Hindlimb muscle (tissue), 1 donor: ENCODE data around the gene WDR41. TPM values are rescaled to one million over a fixed set of nuclear protein-coding genes. Genes with fewer than 3 reads are reported as not detected.

Source experiments
- DNase-seq: peaks from one replicate; pipeline ENCODE4 v3.0.0-alpha.2; 2013
- polyA plus RNA-seq: library from polyadenylated mRNA; unstranded; fragments of 120-200 nt; gene quantifications from one replicate; pipeline ENCODE4 v1.2.1, GENCODE V29; 2013; ENCODE audit not compliant: insufficient read length

Gene WDR41
- polyA plus RNA-seq, 1 donor = 37.0 TPM

DNA sequence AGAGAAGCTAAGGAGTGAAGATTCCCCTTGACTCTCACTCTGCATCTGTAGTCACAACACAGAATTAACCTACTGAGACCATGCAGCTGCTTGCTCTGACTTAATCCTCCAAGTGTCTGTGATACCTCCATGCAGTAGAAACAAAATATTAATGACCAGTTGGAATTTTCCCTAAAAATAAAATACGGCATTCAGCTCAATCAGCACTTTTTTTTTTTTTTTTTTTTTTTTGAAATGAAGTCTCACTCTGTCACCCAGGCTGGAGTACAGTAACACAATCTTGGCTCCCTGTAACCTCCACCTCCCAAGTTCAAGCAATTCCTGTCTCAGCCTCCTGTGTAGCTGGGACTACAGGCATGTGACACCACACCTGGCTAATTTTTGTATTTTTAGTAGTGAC is 48.4 kb downstream of the WDR41 start:
- DNase-seq = no peak

DNA sequence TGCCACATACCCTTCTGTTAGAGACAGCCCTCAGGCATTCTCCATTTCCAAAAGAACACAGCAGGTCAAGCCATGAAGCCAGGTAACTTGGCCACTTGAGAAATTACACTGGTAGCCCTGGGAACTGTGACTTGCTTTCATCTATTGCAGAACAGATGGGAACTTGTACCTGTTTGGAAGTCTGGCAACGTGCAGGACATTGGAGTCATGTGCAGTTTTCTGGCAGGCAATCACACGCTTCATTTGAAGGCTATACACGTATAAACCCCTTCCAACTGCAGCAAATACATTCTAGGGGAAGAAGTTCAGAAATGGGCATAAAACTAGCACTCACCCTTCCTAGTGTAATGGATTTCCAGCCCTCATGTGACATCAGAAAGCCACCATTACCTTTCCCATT is 54.0 kb downstream of the WDR41 start:
- no peak for DNase-seq

DNA sequence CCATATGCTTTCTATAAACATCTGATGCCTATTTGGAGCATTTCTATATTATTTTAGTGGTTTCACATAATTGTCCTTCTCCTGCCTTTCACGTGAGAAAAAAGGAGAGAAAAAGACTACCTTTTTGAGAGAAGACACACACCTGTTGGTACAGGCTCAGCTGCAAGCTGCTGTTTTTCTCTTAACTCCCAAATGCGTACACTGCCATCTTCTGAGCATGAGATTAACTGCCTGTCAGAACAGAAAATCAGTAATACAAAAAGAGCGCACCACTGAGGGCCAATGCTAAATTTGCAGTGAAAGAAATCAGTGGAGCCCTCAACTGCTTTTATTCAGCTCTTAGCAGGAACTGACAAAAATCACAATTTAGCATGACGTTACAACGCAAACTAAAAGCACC is 54.9 kb downstream of the WDR41 start:
- DNase-seq = no peak

DNA sequence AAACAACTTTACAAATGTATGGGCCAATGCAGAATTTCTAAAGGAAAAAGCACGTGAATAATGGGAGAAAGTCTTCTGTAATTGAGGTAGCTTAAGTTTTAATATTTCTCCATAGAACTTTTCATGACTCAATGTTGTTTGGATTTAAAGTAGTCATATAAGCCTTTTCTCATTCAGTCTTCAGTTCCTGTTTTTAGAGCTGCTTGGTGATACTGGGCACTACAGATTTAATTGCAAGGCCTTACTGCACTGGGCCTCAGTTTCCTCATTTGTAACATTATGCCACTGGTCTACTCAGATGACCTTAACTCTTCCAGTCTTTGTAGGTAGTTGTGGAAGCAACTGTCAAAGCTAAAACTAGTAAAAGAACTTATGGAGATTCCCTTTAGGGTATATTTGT is 60.4 kb downstream of the WDR41 start:
- DNase-seq = no peak

DNA sequence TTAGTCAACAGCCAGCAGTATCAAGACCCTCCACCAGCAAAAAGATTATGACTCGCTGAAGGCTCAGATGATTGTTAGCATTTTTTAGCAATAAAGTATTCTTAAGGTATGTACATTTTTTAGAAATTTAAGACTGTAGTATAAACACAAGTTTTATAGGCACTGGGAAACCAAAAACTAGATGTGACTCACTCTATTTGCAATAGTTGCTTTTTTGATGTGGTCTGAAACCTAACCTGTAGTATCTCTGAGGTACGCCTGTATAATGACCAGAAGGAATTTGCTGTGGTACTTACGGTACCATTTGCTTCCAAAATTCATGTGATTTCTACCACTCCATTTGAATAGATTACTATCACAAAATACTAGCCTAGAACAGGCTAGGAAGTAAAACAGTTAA is 60.8 kb downstream of the WDR41 start:
- DNase-seq = no peak

DNA sequence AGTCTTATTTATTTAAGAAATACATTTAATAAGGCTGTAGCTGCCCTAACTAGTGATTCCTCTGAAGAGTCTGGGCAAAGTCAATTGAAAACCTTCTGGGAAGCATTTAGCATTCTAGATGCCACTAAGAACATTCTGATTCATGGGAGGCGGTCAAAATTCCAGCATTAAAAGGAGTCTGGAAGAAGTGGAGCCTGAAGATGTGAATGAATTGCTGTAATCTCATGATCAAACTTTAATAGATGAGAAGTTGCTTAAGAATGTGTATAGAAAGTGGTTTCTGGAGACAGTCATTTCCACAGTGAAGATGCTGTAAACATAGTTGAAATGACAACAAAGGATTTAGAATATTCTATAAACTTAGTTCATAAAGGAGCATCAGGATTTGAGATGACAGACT is 61.4 kb downstream of the WDR41 start:
- DNase-seq = no peak

DNA sequence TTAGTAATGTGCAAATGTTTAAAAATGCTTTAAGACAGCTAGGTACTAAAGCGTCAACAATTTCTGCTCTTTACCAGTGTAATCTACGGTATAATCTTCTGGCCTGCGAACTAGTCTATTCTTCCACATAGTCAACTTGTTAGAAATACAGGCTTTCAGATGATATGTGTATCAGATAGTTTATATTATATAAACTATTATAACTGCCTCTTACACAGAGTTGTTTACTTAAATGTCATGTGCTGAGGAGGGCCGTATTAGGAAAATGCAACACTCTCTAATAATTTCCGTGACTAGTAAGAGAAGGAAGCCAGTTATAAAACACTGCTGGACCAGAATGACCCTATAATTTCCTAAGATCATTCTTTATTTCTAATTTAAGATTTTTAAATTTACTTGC is 63.6 kb downstream of the WDR41 start:
- no peak for DNase-seq

DNA sequence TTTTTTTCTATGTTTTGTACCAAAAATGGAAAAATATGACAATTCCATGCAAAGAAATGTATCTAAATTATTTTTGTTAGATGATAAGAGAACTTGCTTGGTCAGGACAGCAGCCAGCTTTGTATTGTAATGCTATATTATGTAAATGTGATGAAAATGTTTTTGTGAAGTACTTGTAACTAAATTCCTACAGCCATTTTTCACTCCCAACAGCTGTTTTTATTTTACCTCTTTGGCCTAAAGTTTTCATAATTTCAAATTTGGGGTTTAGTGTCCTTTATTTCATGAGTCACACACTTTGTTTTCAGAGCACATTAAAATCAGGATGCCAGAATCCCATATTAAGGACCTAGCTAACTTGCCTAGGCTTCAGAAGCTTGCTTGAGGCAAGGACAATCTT is 64.1 kb downstream of the WDR41 start:
- DNase-seq = no peak

DNA sequence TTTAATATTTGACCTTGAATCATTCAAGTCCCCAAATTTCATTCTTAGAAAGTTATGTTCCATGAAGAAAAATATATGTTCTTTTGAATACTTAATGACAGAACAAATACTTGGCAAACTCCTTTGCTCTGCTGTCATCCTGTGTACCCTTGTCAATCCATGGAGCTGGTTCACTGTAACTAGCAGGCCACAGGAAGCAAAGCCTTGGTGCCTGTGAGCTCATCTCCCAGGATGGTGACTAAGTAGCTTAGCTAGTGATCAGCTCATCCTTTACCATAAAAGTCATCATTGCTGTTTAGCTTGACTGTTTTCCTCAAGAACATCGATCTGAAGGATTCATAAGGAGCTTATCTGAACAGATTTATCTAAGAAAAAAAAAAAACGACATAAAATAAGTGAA is 65.4 kb downstream of the WDR41 start:
- no peak for DNase-seq

DNA sequence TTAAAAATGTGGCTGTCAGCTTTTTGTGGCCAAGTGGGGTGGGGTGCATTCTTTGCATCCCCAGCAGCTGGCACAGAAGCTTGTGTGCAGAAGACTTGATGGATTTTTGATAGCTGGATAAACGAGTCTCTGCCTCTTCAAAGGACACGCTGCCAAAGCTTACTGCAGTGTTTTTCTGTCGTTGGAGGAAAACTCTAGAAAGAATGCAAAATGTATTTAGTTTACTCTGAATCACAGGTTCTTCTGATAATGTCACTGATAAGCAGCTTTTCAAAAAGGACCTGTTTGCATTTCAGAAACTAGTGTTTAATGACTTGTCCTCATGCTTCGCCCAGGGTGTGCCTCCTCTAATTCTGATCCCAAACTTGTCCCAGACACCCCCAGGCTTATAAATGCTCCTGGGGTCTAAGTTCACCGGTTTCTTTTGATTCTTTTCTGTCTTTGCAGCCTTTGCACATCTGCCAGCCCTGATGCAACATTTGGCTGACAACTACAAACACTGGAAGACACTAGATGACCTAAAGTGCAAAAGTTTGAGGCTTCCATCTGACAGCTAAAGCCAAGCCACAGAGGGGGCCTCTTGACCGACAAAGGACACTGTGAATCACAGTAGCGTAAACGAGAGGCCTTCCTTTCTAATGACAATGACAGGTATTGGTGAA is 66.0 kb downstream of the WDR41 start:
- DNase-seq = no peak

DNA sequence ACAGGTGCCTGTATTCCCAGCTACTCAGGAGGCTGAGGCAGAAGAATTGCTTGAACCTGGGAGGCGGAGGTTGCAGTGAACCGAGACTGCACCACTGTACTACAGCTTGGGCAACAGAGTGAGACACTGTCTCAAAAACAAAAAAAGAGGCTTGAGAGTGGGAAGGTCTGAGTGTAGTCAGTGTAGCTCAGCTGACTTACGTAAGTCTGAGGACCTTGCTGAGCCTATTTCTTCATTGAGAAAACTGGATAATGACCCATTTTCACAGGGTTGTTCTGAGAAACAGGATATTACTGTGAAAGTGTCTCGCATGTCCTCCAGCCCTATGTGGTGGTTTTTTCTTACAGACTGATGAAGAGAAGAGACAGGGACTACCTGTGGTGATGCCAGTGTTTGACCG is 66.7 kb downstream of the WDR41 start:
- no peak for DNase-seq

DNA sequence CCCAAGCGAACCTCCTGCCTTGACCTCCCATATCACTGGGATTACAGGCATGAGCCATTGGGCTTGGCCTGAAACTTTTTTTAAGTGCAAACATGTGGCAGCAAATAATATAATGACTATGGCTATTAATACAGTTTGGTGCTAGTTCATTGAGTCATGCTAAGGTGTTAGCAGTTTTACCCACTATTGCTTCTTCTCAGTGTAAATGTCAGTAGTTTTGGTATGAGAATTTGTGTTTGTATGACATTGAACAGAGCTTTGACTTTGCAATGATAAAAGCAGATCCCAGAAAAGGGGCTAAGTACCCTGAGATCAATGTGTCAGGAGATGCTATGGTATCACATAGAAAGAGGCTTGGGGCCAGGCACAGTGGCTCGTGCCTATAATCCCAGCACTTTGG is 67.2 kb downstream of the WDR41 start:
- DNase-seq = no peak

DNA sequence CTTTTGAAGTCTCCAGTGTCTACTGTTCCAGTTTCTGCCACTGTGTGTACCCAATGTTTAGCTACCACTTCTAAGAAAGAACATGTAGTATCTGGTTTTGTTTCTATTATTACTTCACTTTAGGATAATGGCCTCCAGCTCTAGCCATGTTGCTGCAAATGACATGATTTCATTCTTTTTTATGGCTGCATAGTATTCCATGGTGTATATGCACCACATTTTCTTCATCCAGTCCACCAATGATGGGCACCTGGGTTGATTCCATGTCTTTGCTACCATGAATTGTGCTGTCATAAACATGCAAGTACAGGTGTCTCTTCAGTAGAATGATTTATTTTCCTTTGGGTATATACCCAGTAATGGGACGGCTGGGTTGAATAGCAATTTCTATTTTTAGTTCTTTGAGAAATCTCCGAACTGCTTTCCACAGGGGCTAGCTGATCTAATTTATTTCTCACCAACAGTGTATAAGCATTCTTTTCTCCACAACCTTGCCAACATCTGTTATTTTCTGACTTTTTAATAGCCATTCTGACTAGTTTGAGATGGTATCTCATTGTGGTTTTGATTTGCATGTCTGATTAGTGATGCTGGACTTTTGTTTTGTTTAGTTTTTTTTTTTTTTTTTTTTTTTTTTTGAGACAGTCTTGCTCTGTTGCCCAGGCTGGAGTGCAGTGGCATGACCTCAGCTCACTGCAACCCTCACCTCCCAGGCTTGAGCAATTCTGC is 68.9 kb downstream of the WDR41 start:
- DNase-seq = no peak

DNA sequence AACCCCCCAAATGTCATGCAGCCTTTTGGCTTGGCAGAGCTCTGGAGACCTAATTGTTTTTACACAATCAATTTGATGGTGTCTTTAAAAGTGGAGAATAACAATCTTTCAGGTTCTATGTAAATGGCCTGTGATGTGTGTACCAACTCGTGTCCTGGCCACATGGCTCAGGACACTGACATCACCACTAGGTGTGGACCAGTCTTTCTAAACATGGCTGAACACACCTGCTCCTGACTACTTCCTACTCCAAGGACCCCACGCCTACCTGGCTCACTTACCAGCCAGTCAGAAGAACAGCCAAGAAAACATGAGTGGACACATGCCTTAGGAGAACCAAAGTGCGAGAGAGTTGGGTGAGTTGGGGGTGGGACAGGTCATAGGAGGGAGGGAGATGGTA is 71.2 kb downstream of the WDR41 start:
- no peak for DNase-seq

DNA sequence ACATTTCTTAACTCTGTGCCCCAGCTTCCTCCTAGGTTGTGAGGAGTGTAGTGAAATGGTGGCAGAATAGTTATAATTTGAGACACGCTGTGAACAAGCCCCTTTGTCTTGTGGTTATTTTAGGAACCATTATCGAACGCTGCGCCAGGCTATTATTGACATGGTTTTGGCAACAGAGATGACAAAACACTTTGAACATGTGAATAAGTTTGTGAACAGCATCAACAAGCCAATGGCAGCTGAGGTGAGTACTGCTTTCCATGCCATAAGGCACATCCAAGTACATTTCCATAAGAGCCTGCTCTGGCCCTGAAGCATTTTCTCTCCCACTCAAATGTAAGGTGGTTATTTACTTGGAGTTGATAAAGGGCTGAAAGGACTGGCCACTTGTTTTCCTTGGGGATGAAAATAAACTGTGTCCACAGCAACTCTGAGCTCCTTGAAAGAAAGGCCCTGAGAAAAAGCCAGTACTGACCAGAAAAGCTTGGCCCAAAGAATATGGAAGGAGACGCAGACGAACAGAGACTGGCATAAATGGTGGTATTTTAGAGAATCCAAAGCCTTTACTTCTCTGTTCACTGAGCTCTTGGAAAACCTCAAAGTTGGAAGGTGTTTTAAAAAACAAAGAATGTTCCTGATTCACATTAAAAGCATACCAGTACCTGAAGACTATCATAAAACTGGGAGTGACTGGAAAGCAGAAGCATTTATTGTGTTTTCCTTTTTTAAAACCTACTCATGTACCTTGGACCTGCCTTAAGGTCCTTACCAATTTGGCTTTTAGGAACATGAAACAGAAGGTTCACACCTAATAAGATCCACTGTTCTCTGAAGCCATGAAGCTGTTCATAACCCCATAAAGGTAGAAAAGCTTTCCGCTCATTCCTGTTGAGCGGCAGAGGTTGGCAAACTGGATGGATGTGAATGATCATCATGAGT is 72.2 kb downstream of the WDR41 start:
- DNase-seq = no peak

DNA sequence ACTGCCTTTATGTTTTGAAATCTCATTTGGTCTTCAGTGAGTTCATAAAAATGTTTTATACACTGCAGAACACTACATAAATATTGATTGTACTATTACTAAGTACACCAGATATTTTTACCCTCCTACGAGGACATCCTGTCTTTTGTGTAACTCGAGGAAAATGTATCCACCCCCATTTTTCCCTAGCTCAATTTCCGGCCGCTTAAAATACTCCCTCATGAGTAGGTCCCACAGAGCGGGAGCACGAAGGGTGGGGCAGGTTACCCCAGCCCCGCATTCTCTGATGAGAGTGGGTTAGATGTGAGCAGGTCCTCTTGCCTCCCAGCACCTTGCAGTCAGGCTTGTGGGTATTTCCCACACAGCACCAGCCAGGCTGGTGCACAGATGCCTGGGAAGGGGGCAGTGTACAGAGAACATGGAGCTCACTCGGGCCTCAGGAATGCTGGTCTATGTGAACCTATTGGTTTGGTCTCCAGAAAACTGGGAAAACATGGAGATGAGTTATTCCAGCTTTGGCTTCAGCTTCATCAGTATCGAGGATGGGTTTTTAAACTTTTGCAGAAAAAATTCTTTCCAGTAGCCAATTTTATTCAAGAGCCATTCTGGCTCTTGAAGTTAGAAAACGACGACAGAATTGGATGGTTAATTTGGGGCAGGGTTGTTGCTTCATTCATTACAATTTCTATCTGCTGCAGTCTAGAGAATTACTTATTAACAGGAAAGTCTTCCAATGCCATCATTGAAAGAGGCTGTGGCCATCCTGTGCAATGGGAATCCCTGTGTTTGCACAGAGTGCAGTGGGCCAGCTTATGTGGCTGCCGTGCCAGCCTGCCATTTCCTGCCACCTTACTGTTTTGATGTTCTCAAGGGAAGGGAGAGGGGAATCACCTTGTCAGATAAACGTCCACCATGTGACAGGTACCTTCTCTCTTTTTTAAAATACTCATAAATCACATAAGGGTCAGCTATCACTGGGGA is 73.2 kb downstream of the WDR41 start:
- DNase-seq = no peak

DNA sequence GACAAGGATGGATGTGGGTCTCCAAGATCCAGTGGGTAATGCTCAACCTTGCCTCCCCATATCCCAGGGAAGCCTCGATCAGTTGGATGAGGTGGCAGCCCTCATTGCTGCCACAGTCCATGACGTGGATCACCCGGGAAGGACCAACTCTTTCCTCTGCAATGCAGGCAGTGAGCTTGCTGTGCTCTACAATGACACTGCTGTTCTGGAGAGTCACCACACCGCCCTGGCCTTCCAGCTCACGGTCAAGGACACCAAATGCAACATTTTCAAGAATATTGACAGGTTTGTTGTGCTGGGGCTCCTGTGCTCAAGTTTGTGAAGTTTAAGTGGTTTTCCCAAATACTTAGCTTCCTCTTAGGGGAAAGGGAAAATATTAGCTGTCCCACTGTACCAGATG is 74.0 kb downstream of the WDR41 start:
- no peak for DNase-seq

DNA sequence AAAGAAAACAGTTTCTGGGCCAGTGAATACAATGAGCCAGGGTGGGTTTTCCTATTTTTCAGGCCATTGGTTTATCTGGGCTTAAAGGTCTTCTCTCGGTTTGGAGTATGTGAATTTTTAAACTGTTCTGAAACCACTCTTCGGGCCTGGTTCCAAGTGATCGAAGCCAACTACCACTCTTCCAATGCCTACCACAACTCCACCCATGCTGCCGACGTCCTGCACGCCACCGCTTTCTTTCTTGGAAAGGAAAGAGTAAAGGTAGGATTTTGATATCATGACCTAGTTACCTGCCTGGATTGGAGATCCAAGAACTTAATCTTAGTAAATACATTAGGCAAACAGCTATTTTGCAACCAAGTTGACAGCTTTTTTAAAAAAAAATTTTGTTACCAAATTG is 79.1 kb downstream of the WDR41 start:
- DNase-seq = no peak

DNA sequence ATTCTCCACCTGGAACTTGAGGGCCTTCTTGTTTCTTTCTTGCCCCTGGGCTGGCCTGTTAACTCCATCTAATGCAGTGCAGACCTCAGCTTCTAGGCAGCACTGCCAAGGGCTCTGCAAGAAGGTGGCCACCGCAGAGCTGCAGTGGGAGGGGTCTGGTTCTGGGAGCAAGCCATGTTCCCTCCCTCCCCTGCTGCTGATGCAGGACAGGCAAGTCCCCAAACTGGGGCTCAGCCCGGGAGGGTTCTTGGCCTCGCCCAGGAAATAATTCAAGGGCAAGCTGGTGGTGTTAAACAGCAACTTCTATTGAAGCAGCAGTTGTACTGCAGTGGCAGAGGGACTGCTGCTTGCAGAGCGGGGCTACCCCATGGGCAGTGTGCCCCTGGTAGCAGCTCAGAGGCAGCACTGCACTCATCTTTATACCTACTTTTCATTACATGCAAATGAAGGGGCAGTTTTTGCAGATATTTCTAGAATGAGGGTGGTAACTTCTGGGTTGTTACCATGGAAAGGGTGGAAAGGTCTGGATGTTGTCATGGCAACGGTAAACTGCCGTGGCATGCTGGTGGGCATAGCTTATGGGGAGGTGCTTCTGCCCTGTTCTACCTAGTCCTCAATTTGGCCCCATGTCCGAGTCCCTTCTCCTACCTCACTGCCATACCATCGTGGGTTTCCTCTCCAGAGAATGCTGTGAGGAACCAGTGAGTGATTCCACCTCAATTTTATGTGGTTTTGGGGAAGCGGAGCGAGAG is 82.1 kb downstream of the WDR41 start:
- no peak for DNase-seq

DNA sequence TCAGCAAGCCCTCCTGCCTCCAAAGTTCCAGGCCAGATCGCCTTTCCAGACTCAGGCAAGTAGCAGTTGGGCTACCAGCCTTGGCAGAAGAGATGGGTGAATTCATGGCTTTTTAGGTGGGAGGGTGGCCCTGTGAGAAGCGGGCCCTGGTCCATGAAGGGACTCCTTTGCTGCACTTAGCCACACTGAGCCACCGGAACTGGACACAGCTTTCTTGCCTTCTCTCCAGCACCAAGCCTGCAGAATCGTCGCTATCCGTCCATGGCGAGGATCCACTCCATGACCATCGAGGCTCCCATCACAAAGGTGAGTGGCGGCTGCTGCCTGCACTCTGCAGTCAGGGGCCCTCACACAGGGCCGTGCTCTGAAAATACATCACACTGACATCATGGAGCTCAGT is 85.0 kb downstream of the WDR41 start:
- DNase-seq = no peak

DNA sequence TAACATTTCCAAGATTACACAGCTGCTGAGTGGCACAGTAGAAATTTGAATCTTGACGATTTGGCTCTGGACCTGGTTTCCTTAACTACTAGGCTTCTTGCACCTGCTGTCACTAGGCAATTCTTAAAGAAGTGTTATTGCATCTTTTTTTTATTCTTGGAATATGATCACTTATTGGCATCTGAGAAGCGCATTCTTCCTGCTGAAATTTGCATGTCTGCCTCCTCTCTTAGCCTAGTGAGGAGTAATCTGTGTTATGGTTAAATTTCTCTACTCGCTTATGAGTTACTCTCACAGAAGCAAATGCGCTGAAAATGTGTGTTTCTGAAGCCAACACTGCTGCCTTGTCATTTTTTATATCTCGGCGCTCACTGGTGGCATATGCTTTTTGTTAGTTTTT is 89.3 kb downstream of the WDR41 start:
- DNase-seq = no peak

DNA sequence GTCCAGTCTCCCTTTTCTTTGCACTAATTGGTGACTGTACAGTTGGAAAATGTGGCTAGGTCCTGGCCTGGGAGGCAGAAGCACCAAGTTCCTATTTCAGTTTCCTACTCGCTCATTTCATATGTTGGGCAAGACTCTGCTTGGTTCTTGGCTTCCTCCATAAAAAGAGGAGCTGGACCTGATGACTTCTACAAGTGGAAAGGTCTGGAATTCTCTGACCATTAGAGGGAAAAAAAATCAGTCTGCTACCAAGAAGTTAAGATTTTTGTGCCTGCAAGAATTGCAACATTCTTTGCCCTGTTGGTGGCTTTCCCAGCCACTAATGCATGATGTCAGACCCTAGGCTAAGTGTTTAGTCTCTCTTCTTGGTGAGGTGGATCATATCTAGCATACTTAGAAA is 91.5 kb downstream of the WDR41 start:
- DNase-seq = no peak
